Mesenteric fat pad (tissue), 1 donor: ENCODE data around the gene CYP2A6. TPM values are rescaled to one million over a fixed set of nuclear protein-coding genes. Genes with fewer than 3 reads are reported as not detected.
"Not testable (repeated sequence)": the region's sequence is repeated elsewhere in the genome, so short reads cannot be mapped to it uniquely, and the experiment has no call there.

Experiments
- DNase-seq: peaks from one replicate; pipeline ENCODE4 v3.0.0-alpha.2; 2020; ENCODE audit warnings: low spot score
- long read RNA-seq: library from polyadenylated mRNA; unstranded; transcript quantifications from one replicate; pipeline ENCODE4 v2.0.0, GENCODE V29; 2020
- total RNA-seq: library from RNA; stranded (reverse); fragmentation: NEBNext Ultra II Directional; extraction: Animal tissue kit (Norgen Biotek cat#: 25700); gene quantifications from one replicate; pipeline ENCODE4 v1.2.1, GENCODE V29; 2021
- donor health status: DM: yes; HTN: yes; CAD: no.

CYP2A6 gene
- 0.48 TPM for total RNA-seq
- long read RNA-seq, partial matches to known transcripts = 2 of 2 reads
- long read RNA-seq, other reads (novel, unspliced or antisense) = 0 of 2 reads

GRCh38 chr19:40850277-40850676 lies at the start of gene CYP2A6:
CYP2A6 (minus strand) TSS chr19:40850447; CDS start chr19:40850426, 21 bp downstream.
- DNase-seq = not testable (repeated sequence)

- DNase-seq = peak; percentile 37
Measured at GRCh38 chr19:40899964-40900363, 49.7 kb upstream of the CYP2A6 start.

- DNase-seq = not testable (repeated sequence)
Measured at GRCh38 chr19:40896843-40897789, 46.9 kb upstream of the CYP2A6 start.

GRCh38 chr19:40896418-40896796 lies 46.2 kb upstream of the CYP2A6 start:
- DNase-seq = no peak

- DNase-seq = no peak
Measured at GRCh38 chr19:40893112-40893511, 42.9 kb upstream of the CYP2A6 start.

GRCh38 chr19:40889366-40889765 lies 39.1 kb upstream of the CYP2A6 start:
- DNase-seq = no peak

- no peak for DNase-seq
Measured at GRCh38 chr19:40888191-40888590, 37.9 kb upstream of the CYP2A6 start.

GRCh38 chr19:40884187-40884931 lies 34.1 kb upstream of the CYP2A6 start:
- not testable (repeated sequence) for DNase-seq

- not testable (repeated sequence) for DNase-seq
Measured at GRCh38 chr19:40882062-40882461, 31.8 kb upstream of the CYP2A6 start, which contains the start of gene CYP2A7. CYP2A7 (minus strand) TSS chr19:40882231; CDS start chr19:40882210, 21 bp downstream.

GRCh38 chr19:40879349-40879748 lies 29.1 kb upstream of the CYP2A6 start:
- not testable (repeated sequence) for DNase-seq

GRCh38 chr19:40875526-40875951 lies 25.3 kb upstream of the CYP2A6 start:
- DNase-seq = not testable (repeated sequence)

GRCh38 chr19:40874874-40875273 lies 24.6 kb upstream of the CYP2A6 start:
- not testable (repeated sequence) for DNase-seq

GRCh38 chr19:40873873-40874272 lies 23.6 kb upstream of the CYP2A6 start:
- DNase-seq = not testable (repeated sequence)

GRCh38 chr19:40872209-40872608 lies 22.0 kb upstream of the CYP2A6 start:
- DNase-seq = no peak

GRCh38 chr19:40867701-40868100 lies 17.5 kb upstream of the CYP2A6 start:
- peak; percentile 1 for DNase-seq

- peak; percentile 2 for DNase-seq
Measured at GRCh38 chr19:40864739-40865496, 14.7 kb upstream of the CYP2A6 start.

- DNase-seq = no peak
Measured at GRCh38 chr19:40862785-40863184, 12.5 kb upstream of the CYP2A6 start.

- no peak for DNase-seq
Measured at GRCh38 chr19:40862333-40862732, 12.1 kb upstream of the CYP2A6 start.

GRCh38 chr19:40858109-40858508 lies 7.9 kb upstream of the CYP2A6 start:
- DNase-seq = no peak

- DNase-seq = not testable (repeated sequence)
Measured at GRCh38 chr19:40852467-40853152, 2.4 kb upstream of the CYP2A6 start.
